DND-41 (cell line): Measurements from ENCODE around the gene CDHR3.

Experiments used
- CTCF ChIP-seq: IDR thresholded peaks from 2 replicates; pipeline ENCODE4 v1.5.1; 2012; ENCODE audit warnings: borderline replicate concordance, low read length, moderate library complexity, mild to moderate bottlenecking; ENCODE audit not compliant: poor library complexity, severe bottlenecking; ENCODE audit errors: extremely low read depth
- EZH2 ChIP-seq: IDR thresholded peaks from 3 replicates; pipeline ENCODE4 v1.6.1; 2012; ENCODE audit warnings: borderline replicate concordance, low read depth, mild to moderate bottlenecking, moderate library complexity, low read length, inconsistent platforms; ENCODE audit not compliant: severe bottlenecking

GRCh38 chr7:106065575-106066500, 102.8 kb downstream of the CDHR3 start:
- TF ChIP-seq CTCF (no peak), EZH2 (no peak)
